DOHH2 (cell line): ENCODE measurements around the gene ENTPD2.

Source experiments
- H3F3A ChIP-seq: fragments of 200-600 bp; sonication (generic), shearing (Covaris generic); 2 replicates; pipeline ENCODE4 v1.6.0; 2016; ENCODE audit warnings: antibody characterized with exemption, mild to moderate bottlenecking; ENCODE audit not compliant: control insufficient read depth, insufficient read depth
- H3K27ac ChIP-seq: fragments of 200-600 bp; sonication (generic); 2 replicates; pipeline ENCODE4 v1.5.1; 2014; ENCODE audit warnings: low read depth, mild to moderate bottlenecking, low read length, moderate library complexity
- H3K27me3 ChIP-seq: fragments of 200-600 bp; sonication (generic); 2 replicates; pipeline ENCODE4 v1.6.1; 2014; ENCODE audit warnings: mild to moderate bottlenecking, low read length, mixed read lengths; ENCODE audit not compliant: control insufficient read depth
- H3K36me3 ChIP-seq: fragments of 200-600 bp; sonication (generic); 2 replicates; pipeline ENCODE4 v1.6.1; 2014; ENCODE audit warnings: mild to moderate bottlenecking, low read length, moderate library complexity, mixed read lengths; ENCODE audit not compliant: control insufficient read depth
- H3K4me1 ChIP-seq: fragments of 200-600 bp; sonication (generic); 2 replicates; pipeline ENCODE4 v1.6.1; 2014; ENCODE audit warnings: mild to moderate bottlenecking, low read length, mixed read lengths; ENCODE audit not compliant: control insufficient read depth
- H3K4me2 ChIP-seq: fragments of 200-600 bp; sonication (generic); 2 replicates; pipeline ENCODE4 v1.6.0; 2014; ENCODE audit warnings: mild to moderate bottlenecking, low read length, moderate library complexity
- H3K4me3 ChIP-seq: fragments of 200-600 bp; sonication (generic); 2 replicates; pipeline ENCODE4 v1.5.1; 2014; ENCODE audit warnings: mild to moderate bottlenecking, low read length, mixed read lengths
- H3K79me2 ChIP-seq: fragments of 200-600 bp; sonication (generic); 2 replicates; pipeline ENCODE4 v1.6.1; 2014; ENCODE audit warnings: mild to moderate bottlenecking, low read length, mixed read lengths; ENCODE audit not compliant: control insufficient read depth
- H3K9me2 ChIP-seq: fragments of 200-600 bp; sonication (generic); replicated peaks from 2 replicates; pipeline ENCODE4 v1.6.1; 2014; ENCODE audit warnings: mild to moderate bottlenecking, low read length, mixed read lengths; ENCODE audit not compliant: control insufficient read depth
- H3K9me3 ChIP-seq: fragments of 200-600 bp; sonication (generic); 2 replicates; pipeline ENCODE4 v1.6.1; 2014; ENCODE audit warnings: antibody characterized with exemption, low read length, mixed read lengths; ENCODE audit not compliant: control insufficient read depth, insufficient read depth
- H4K20me1 ChIP-seq: fragments of 200-600 bp; sonication (generic); 2 replicates; pipeline ENCODE4 v1.6.0; 2014; ENCODE audit warnings: low read depth, mild to moderate bottlenecking, antibody characterized with exemption, low read length, moderate library complexity; ENCODE audit not compliant: control insufficient read depth, insufficient read depth
- EZH2phosphoT487 ChIP-seq: fragments of 200-600 bp; sonication (generic); IDR thresholded peaks from 2 replicates; pipeline ENCODE4 v1.6.1; 2017; ENCODE audit warnings: borderline replicate concordance, mild to moderate bottlenecking, antibody characterized with exemption, low read length, moderate library complexity, mixed read lengths
- TF ChIP-seq, protein P1 (sequence below): fragments of 200-600 bp; sonication (generic); IDR thresholded peaks from one replicate; pipeline ENCODE4 v1.5.1; 2014; ENCODE audit warnings: antibody characterized with exemption, mild to moderate bottlenecking, low read depth, low read length; ENCODE audit not compliant: poor library complexity, severe bottlenecking

Gene ENTPD2

DNA sequence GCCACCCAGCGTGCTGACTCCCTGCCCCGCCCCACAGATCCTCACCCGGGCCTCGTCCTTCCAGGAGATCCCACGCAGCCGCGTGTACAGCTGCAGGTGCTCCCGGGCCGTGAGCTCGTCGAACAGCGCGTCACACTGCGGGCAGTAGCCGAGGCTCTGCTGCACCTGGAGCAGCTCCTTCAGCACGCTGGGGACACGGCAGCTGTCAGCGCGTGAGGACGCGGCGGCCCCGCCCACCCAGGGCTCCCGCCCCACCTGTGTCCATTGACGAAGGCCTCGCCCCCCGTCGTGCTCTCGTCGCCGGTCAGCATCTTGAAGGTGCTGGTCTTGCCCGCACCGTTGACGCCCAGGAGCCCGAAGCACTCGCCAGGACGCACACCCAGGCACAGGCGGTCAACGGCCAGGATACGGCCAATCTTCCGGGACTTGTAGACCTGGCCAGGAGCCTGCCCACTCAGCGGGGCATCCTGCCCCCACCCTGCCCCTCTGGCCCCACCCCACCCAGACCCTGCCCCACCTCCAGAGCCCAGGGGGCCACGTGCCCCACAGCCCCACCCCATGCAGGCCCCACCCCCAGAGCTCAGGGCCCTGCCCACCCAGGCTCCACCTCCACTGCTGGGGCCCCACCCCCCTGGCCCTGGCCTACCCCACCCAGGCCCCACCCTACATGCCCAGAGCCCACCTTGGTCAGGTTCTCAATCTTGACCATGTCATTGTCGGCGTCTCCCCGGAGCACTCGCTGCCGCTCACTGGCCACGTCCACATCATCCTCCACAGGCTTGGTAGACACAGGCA, 43.7 kb downstream of the ENTPD2 start:
- no peaks in the 10 kb centered on the region for H4K20me1 ChIP-seq
- no peak overlapping the region for H3K4me3 ChIP-seq
- H3F3A ChIP-seq: no peaks in the 10 kb centered on the region

DNA sequence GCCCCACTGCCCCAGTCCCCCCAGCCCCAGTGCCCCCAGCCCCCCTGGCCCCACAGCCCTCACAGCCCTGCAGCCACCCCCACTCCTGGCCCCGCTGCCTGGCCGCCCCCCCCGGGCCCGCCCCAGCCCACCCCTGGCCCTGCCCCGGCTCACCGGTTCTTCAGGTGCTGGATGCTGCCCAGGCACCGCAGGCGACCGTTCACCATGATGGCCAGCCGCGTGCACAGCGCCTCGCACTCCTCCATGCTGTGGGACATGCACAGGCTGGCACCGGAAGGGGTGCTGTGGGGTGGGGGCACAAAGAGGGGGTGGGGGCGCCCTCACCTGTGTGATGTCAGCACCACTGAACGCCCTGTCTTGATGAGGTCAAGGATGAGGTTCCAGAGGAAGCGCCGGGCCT, 44.6 kb downstream of the ENTPD2 start:
- Histone ChIP-seq H3F3A (no peaks in the 10 kb centered on the region), H3K4me1 (peaks cover 4% of the 10 kb centered on the region; the same call in 1 of the 2 replicates), H3K9me2 (no peaks in the 10 kb centered on the region), H3K36me3 (no peaks in the 10 kb centered on the region), H3K27ac (no peak overlapping the region), H3K79me2 (no peaks in the 10 kb centered on the region), H3K4me3 (no peak overlapping the region), H3K27me3 (no peaks in the 10 kb centered on the region), H3K4me2 (no peak overlapping the region), H3K9me3 (no peaks in the 10 kb centered on the region), H4K20me1 (no peaks in the 10 kb centered on the region)
- no peak for TF ChIP-seq EZH2phosphoT487
- TF ChIP-seq, protein P1, sequence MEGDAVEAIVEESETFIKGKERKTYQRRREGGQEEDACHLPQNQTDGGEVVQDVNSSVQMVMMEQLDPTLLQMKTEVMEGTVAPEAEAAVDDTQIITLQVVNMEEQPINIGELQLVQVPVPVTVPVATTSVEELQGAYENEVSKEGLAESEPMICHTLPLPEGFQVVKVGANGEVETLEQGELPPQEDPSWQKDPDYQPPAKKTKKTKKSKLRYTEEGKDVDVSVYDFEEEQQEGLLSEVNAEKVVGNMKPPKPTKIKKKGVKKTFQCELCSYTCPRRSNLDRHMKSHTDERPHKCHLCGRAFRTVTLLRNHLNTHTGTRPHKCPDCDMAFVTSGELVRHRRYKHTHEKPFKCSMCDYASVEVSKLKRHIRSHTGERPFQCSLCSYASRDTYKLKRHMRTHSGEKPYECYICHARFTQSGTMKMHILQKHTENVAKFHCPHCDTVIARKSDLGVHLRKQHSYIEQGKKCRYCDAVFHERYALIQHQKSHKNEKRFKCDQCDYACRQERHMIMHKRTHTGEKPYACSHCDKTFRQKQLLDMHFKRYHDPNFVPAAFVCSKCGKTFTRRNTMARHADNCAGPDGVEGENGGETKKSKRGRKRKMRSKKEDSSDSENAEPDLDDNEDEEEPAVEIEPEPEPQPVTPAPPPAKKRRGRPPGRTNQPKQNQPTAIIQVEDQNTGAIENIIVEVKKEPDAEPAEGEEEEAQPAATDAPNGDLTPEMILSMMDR: no peak

More for the DNA sequence above, 43.7 kb downstream of the ENTPD2 start:
- Histone ChIP-seq H3K4me1 (peaks cover 4% of the 10 kb centered on the region; the same call in 1 of the 2 replicates), H3K9me3 (no peaks in the 10 kb centered on the region), H3K36me3 (no peaks in the 10 kb centered on the region), H3K9me2 (no peaks in the 10 kb centered on the region), H3K79me2 (no peaks in the 10 kb centered on the region), H3K4me2 (no peak overlapping the region), H3K27ac (no peak overlapping the region), H3K27me3 (no peaks in the 10 kb centered on the region)
- TF ChIP-seq EZH2phosphoT487: no peak
- TF ChIP-seq, protein P1: no peak

DNA sequence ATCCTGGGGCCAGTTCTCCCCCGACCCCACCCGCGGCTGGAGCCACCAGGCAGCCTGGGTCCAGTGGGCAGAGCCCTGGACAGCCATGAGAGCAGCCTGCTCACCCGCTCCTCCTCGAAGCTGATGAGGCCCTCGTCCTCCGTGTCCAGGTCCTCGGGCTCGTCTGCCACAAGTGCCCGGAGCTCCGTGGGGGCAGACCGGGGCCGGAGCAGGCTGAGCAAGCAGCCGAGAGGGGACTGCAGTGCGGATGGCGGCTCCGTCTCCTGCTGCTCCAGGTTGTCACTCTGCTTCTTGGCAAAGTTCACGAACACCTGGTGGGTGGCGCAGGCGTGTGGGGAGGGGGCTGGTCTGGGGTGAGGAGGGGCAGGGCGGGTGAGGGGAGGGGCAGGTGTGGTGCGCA, 45.5 kb downstream of the ENTPD2 start:
- no peaks in the 10 kb centered on the region for H3K9me3 ChIP-seq
- no peaks in the 10 kb centered on the region for H4K20me1 ChIP-seq
- H3K4me3 ChIP-seq: no peak overlapping the region
- H3K36me3 ChIP-seq: no peaks in the 10 kb centered on the region
- H3K4me1 ChIP-seq: peaks cover 4% of the 10 kb centered on the region; the same call in 1 of the 2 replicates
- TF ChIP-seq, protein P1: no peak
- TF ChIP-seq EZH2phosphoT487: no peak
- H3K27me3 ChIP-seq: no peaks in the 10 kb centered on the region
- H3F3A ChIP-seq: no peaks in the 10 kb centered on the region
- no peak overlapping the region for H3K27ac ChIP-seq
- H3K4me2 ChIP-seq: no peak overlapping the region
- H3K79me2 ChIP-seq: no peaks in the 10 kb centered on the region
- no peaks in the 10 kb centered on the region for H3K9me2 ChIP-seq
